GM23338 (cell line): ENCODE results near the gene DNAH10. TPM values are rescaled to one million over a fixed set of nuclear protein-coding genes. Genes with fewer than 3 reads are reported as not detected.

Experiments used
- ATAC-seq: fragments of 200-7000 bp; cut with Tn5 transposase; 3 replicates; pipeline ENCODE4 v1.9.1; 2020
- DNase-seq: peaks from one replicate; pipeline ENCODE4 v3.0.0-alpha.2; 2015; ENCODE audit warnings: low spot score
- H2AFZ ChIP-seq: fragments of 200-600 bp; sonication (generic); 2 replicates; pipeline ENCODE4 v1.8.0; 2016; ENCODE audit warnings: antibody characterized with exemption, mild to moderate bottlenecking, moderate library complexity
- H3F3A ChIP-seq: fragments of 200-600 bp; sonication (generic); replicated peaks from 2 replicates; pipeline ENCODE4 v1.8.0; 2017; ENCODE audit warnings: antibody characterized with exemption, mixed run types, low read depth
- H3K27ac ChIP-seq: fragments of 200-600 bp; sonication (generic); 2 replicates; pipeline ENCODE4 v1.6.1; 2016; ENCODE audit warnings: low read depth
- H3K27me3 ChIP-seq: fragments of 200-600 bp; sonication (generic); 2 replicates; pipeline ENCODE4 v1.8.0; 2016; ENCODE audit warnings: mild to moderate bottlenecking, mixed run types, moderate library complexity; ENCODE audit not compliant: insufficient read depth
- H3K36me3 ChIP-seq: fragments of 200-600 bp; sonication (generic); 2 replicates; pipeline ENCODE4 v1.8.0; 2016; ENCODE audit warnings: mild to moderate bottlenecking; ENCODE audit not compliant: insufficient read depth
- H3K4me1 ChIP-seq: fragments of 200-600 bp; sonication (generic); 2 replicates; pipeline ENCODE4 v1.8.0; 2016; ENCODE audit warnings: mild to moderate bottlenecking, moderate library complexity; ENCODE audit not compliant: insufficient read depth
- H3K4me2 ChIP-seq: fragments of 200-600 bp; sonication (generic); 2 replicates; pipeline ENCODE4 v1.7.1; 2017; ENCODE audit warnings: mixed run types
- H3K4me3 ChIP-seq: fragments of 200-600 bp; sonication (generic); 2 replicates; pipeline ENCODE4 v1.6.1; 2016; ENCODE audit warnings: mixed run types
- H3K79me2 ChIP-seq: fragments of 200-600 bp; sonication (generic); replicated peaks from 2 replicates; pipeline ENCODE4 v1.8.0; 2017; ENCODE audit warnings: mild to moderate bottlenecking; ENCODE audit not compliant: insufficient read depth
- H3K9me2 ChIP-seq: fragments of 200-600 bp; sonication (generic); 2 replicates; pipeline ENCODE4 v1.8.0; 2017; ENCODE audit not compliant: insufficient read depth
- H4K20me1 ChIP-seq: fragments of 200-600 bp; sonication (generic); replicated peaks from 2 replicates; pipeline ENCODE4 v1.8.0; 2017; ENCODE audit warnings: mild to moderate bottlenecking; ENCODE audit not compliant: insufficient read depth
- H3K27ac Mint-ChIP-seq: 2 replicates; pipeline ENCODE4 v1.8.0; 2020; ENCODE audit warnings: inconsistent platforms, mild to moderate bottlenecking, moderate library complexity, mixed read lengths
- H3K27me3 Mint-ChIP-seq: 3 replicates; pipeline ENCODE4 v1.8.0; 2022; ENCODE audit warnings: low read depth, mild to moderate bottlenecking, moderate library complexity, mixed read lengths, inconsistent platforms; ENCODE audit not compliant: insufficient read depth, poor library complexity
- H3K36me3 Mint-ChIP-seq: 3 replicates; pipeline ENCODE4 v1.8.0; 2021; ENCODE audit warnings: low read depth, mild to moderate bottlenecking, inconsistent platforms, moderate library complexity, mixed read lengths
- H3K4me1 Mint-ChIP-seq: 3 replicates; pipeline ENCODE4 v1.8.0; 2020; ENCODE audit warnings: mild to moderate bottlenecking, inconsistent platforms, mixed read lengths
- H3K4me3 Mint-ChIP-seq: 3 replicates; pipeline ENCODE4 v1.8.0; 2021; ENCODE audit warnings: moderate library complexity, mild to moderate bottlenecking, inconsistent platforms, mixed read lengths
- H3K9me3 Mint-ChIP-seq: 3 replicates; pipeline ENCODE4 v1.8.0; 2020; ENCODE audit warnings: moderate library complexity, mild to moderate bottlenecking, inconsistent platforms, mixed read lengths
- CREB1 ChIP-seq: fragments of 250-450 bp; sonication (Bioruptor Pico); IDR thresholded peaks from 2 replicates; pipeline ENCODE4 v1.5.0; 2020; ENCODE audit warnings: low read depth, mild to moderate bottlenecking, moderate library complexity
- EZH2phosphoT487 ChIP-seq: fragments of 200-600 bp; sonication (generic); IDR thresholded peaks from one replicate; pipeline ENCODE4 v1.8.1; 2018; ENCODE audit warnings: antibody characterized with exemption; ENCODE audit not compliant: unreplicated experiment
- JUNB ChIP-seq: IDR thresholded peaks from one replicate; pipeline ENCODE4 v1.6.1; 2016; ENCODE audit warnings: antibody characterized with exemption; ENCODE audit not compliant: unreplicated experiment
- NANOG ChIP-seq: IDR thresholded peaks from 2 replicates; pipeline ENCODE4 v1.6.1; 2016; ENCODE audit warnings: antibody characterized with exemption, borderline replicate concordance
- POLR2AphosphoS5 ChIP-seq: IDR thresholded peaks from 2 replicates; pipeline ENCODE4 v1.6.1; 2016; ENCODE audit warnings: antibody characterized with exemption, low read depth
- ZNF114 ChIP-seq: fragments of 250-450 bp; sonication (Bioruptor Pico); IDR thresholded peaks from 2 replicates; pipeline ENCODE4 v1.5.0; 2020; ENCODE audit warnings: mild to moderate bottlenecking, moderate library complexity
- ZNF331 ChIP-seq: fragments of 250-450 bp; sonication (Bioruptor Pico); IDR thresholded peaks from 2 replicates; pipeline ENCODE4 v1.5.0; 2020; ENCODE audit warnings: low read depth, mild to moderate bottlenecking, moderate library complexity
- polyA plus RNA-seq: library from polyadenylated mRNA; unstranded; fragments of >200 nt; fragmentation: Nextera tagmentation; extraction: Ambion mirVana; gene quantifications from 2 replicates; pipeline ENCODE4 v1.2.1, GENCODE V29; 2016
- total RNA-seq: library from RNA; depleted of rRNA; stranded (reverse); fragments of >200 nt; shearing (Covaris generic); gene quantifications from 2 replicates; pipeline ENCODE4 v1.2.3, GENCODE V29; 2014
- TF ChIP-seq, protein P1 (sequence below): IDR thresholded peaks from 2 replicates; pipeline ENCODE4 v1.6.1; 2016; ENCODE audit warnings: antibody characterized with exemption
- TF ChIP-seq, protein P2 (sequence below): fragments of 250-450 bp; sonication (Bioruptor Pico); IDR thresholded peaks from 2 replicates; pipeline ENCODE4 v1.5.0; 2020; ENCODE audit warnings: mild to moderate bottlenecking, moderate library complexity
- TF ChIP-seq, protein P3 (sequence below), 2 experiments: fragments of 200-600 bp in 1 of 2; sonication (generic) in 1 of 2; conservative IDR thresholded peaks; 2 replicates each; pipeline versions ENCODE4 v1.5.1 to v1.6.1; 2016 to 2017; ENCODE audit warnings: antibody characterized with exemption in 2 of 2, low read depth in 2 of 2, mild to moderate bottlenecking in 2 of 2, moderate library complexity in 1 of 2

Gene DNAH10
- total and polyA plus RNA-seq, 2 experiments from 2014 or later = 0.03 TPM

DNA sequence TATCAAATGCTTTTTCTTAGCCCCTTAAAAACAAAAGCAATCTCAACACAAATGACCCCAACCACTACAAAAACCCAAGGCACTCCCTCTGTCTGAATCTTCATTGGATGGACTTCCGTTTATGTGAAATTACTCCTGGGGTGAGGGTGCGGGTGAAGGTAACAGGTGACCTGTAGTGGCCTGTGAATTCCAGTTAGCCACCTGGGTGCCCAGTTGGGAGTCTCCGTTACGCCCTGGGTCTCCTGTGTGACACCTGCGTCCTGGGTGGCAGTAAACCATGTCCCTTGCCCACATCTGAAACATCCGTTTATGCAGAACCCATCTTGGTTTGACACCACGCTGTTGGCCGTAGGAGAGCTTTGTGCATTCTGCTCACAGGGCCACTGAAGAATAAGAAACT, 148.0 kb downstream of the DNAH10 start:
- no peaks in the 10 kb centered on the region for H3K27me3 ChIP-seq
- no peak overlapping the region for H3K4me2 ChIP-seq
- H3K36me3 ChIP-seq = no peaks in the 10 kb centered on the region
- no peak for ATAC-seq
- H3F3A ChIP-seq = no peaks in the 10 kb centered on the region; the same call in 1 of the 2 replicates
- H4K20me1 ChIP-seq = no peaks in the 10 kb centered on the region
- H3K4me3 ChIP-seq = no peak overlapping the region
- Mint-ChIP-seq H3K27ac (no peak overlapping the region), H3K9me3 (peaks cover 15% of the 10 kb centered on the region), H3K36me3 (peaks cover 10% of the 10 kb centered on the region), H3K4me3 (no peak overlapping the region), H3K4me1 (peaks cover 1% of the 10 kb centered on the region; the same call in 2 of the 3 replicates), H3K27me3 (peaks cover 44% of the 10 kb centered on the region)
- no peak overlapping the region for H2AFZ ChIP-seq
- H3K79me2 ChIP-seq = no peaks in the 10 kb centered on the region
- DNase-seq = no peak
- no peaks in the 10 kb centered on the region for H3K9me2 ChIP-seq
- no peak for TF ChIP-seq POLR2AphosphoS5
- TF ChIP-seq NANOG = no peak
- TF ChIP-seq, protein P1, sequence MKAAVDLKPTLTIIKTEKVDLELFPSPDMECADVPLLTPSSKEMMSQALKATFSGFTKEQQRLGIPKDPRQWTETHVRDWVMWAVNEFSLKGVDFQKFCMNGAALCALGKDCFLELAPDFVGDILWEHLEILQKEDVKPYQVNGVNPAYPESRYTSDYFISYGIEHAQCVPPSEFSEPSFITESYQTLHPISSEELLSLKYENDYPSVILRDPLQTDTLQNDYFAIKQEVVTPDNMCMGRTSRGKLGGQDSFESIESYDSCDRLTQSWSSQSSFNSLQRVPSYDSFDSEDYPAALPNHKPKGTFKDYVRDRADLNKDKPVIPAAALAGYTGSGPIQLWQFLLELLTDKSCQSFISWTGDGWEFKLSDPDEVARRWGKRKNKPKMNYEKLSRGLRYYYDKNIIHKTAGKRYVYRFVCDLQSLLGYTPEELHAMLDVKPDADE = no peak
- TF ChIP-seq EZH2phosphoT487 = no peak
- TF ChIP-seq JUNB = no peak
- TF ChIP-seq CREB1 = no peak
- no peak for TF ChIP-seq ZNF331 (CRISPR knock-in tag)
- no peak for TF ChIP-seq ZNF114
- no peak overlapping the region for H3K27ac ChIP-seq
- H3K4me1 ChIP-seq = no peaks in the 10 kb centered on the region

DNA sequence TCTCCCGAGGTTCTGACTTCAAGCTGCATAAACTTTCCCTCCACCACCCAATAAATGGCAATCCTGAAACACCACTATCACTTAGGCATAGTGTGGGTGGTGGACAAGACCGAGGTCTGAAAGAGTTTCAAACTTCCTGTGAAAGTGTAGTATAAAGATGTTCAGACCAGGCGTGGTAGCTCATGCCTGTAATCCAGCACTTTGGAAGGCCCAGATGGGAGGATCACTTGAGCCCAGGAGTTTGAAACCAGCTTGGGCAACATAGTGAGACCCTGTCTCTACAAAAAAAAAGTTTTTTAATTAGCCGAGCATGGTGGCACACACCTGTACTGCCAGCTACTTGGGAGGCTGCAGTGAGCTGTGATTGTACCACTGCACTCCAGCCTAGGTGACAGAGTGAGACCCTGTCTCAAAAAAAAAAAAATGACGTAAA, 148.7 kb downstream of the DNAH10 start:
- Histone ChIP-seq H3K4me2 (no peak overlapping the region), H3K27me3 (no peaks in the 10 kb centered on the region), H4K20me1 (no peaks in the 10 kb centered on the region), H3K27ac (no peak overlapping the region), H3F3A (no peaks in the 10 kb centered on the region; the same call in 1 of the 2 replicates), H3K79me2 (no peaks in the 10 kb centered on the region), H3K36me3 (no peaks in the 10 kb centered on the region), H2AFZ (no peak overlapping the region), H3K4me1 (no peaks in the 10 kb centered on the region), H3K9me2 (no peaks in the 10 kb centered on the region), H3K4me3 (no peak overlapping the region)
- peaks cover 46% of the 10 kb centered on the region for H3K27me3 Mint-ChIP-seq
- peak overlapping the region; percentile 33; the same call in 1 of the 3 replicates for H3K4me3 Mint-ChIP-seq
- H3K9me3 Mint-ChIP-seq = peaks cover 15% of the 10 kb centered on the region
- no peak overlapping the region for H3K27ac Mint-ChIP-seq
- H3K36me3 Mint-ChIP-seq = peaks cover 10% of the 10 kb centered on the region
- no peak for ATAC-seq
- peaks cover 5% of the 10 kb centered on the region; the same call in 2 of the 3 replicates for H3K4me1 Mint-ChIP-seq
- DNase-seq = no peak
- TF ChIP-seq, protein P1 = no peak
- TF ChIP-seq, protein P2, sequence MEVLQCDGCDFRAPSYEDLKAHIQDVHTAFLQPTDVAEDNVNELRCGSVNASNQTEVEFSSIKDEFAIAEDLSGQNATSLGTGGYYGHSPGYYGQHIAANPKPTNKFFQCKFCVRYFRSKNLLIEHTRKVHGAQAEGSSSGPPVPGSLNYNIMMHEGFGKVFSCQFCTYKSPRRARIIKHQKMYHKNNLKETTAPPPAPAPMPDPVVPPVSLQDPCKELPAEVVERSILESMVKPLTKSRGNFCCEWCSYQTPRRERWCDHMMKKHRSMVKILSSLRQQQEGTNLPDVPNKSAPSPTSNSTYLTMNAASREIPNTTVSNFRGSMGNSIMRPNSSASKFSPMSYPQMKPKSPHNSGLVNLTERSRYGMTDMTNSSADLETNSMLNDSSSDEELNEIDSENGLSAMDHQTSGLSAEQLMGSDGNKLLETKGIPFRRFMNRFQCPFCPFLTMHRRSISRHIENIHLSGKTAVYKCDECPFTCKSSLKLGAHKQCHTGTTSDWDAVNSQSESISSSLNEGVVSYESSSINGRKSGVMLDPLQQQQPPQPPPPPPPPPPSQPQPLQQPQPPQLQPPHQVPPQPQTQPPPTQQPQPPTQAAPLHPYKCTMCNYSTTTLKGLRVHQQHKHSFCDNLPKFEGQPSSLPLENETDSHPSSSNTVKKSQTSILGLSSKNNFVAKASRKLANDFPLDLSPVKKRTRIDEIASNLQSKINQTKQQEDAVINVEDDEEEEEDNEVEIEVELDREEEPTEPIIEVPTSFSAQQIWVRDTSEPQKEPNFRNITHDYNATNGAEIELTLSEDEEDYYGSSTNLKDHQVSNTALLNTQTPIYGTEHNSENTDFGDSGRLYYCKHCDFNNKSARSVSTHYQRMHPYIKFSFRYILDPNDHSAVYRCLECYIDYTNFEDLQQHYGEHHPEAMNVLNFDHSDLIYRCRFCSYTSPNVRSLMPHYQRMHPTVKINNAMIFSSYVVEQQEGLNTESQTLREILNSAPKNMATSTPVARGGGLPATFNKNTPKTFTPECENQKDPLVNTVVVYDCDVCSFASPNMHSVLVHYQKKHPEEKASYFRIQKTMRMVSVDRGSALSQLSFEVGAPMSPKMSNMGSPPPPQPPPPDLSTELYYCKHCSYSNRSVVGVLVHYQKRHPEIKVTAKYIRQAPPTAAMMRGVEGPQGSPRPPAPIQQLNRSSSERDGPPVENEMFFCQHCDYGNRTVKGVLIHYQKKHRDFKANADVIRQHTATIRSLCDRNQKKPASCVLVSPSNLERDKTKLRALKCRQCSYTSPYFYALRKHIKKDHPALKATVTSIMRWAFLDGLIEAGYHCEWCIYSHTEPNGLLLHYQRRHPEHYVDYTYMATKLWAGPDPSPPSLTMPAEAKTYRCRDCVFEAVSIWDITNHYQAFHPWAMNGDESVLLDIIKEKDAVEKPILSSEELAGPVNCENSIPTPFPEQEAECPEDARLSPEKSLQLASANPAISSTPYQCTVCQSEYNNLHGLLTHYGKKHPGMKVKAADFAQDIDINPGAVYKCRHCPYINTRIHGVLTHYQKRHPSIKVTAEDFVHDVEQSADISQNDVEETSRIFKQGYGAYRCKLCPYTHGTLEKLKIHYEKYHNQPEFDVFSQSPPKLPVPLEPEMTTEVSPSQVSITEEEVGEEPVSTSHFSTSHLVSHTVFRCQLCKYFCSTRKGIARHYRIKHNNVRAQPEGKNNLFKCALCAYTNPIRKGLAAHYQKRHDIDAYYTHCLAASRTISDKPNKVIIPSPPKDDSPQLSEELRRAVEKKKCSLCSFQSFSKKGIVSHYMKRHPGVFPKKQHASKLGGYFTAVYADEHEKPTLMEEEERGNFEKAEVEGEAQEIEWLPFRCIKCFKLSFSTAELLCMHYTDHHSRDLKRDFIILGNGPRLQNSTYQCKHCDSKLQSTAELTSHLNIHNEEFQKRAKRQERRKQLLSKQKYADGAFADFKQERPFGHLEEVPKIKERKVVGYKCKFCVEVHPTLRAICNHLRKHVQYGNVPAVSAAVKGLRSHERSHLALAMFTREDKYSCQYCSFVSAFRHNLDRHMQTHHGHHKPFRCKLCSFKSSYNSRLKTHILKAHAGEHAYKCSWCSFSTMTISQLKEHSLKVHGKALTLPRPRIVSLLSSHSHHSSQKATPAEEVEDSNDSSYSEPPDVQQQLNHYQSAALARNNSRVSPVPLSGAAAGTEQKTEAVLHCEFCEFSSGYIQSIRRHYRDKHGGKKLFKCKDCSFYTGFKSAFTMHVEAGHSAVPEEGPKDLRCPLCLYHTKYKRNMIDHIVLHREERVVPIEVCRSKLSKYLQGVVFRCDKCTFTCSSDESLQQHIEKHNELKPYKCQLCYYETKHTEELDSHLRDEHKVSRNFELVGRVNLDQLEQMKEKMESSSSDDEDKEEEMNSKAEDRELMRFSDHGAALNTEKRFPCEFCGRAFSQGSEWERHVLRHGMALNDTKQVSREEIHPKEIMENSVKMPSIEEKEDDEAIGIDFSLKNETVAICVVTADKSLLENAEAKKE = no peak
- TF ChIP-seq, protein P3, sequence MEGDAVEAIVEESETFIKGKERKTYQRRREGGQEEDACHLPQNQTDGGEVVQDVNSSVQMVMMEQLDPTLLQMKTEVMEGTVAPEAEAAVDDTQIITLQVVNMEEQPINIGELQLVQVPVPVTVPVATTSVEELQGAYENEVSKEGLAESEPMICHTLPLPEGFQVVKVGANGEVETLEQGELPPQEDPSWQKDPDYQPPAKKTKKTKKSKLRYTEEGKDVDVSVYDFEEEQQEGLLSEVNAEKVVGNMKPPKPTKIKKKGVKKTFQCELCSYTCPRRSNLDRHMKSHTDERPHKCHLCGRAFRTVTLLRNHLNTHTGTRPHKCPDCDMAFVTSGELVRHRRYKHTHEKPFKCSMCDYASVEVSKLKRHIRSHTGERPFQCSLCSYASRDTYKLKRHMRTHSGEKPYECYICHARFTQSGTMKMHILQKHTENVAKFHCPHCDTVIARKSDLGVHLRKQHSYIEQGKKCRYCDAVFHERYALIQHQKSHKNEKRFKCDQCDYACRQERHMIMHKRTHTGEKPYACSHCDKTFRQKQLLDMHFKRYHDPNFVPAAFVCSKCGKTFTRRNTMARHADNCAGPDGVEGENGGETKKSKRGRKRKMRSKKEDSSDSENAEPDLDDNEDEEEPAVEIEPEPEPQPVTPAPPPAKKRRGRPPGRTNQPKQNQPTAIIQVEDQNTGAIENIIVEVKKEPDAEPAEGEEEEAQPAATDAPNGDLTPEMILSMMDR (conservative IDR thresholded peaks at IDR 0.05; ENCODE audit: low read depth in 2 of 2) = no peak
- no peak for TF ChIP-seq CREB1
- no peak for TF ChIP-seq POLR2AphosphoS5
- TF ChIP-seq ZNF114 = no peak
- no peak for TF ChIP-seq NANOG
